GM19328 (cell line): ENCODE data around the gene FIGNL2.

Source experiments
- ATAC-seq: cut with Tn5 transposase; IDR thresholded peaks from one replicate; pipeline ENCODE4 v1.9.1; 2021; ENCODE audit warnings: mild to moderate bottlenecking, moderate library complexity; ENCODE audit not compliant: unreplicated experiment

The FIGNL2 gene

GRCh38 chr12:51874486-51874885 is 26.0 kb upstream of the FIGNL2 start:
- no peak for ATAC-seq

- ATAC-seq = no peak
Observed at GRCh38 chr12:51874000-51874399, 25.5 kb upstream of the FIGNL2 start.

GRCh38 chr12:51873251-51873994 is 24.9 kb upstream of the FIGNL2 start:
- ATAC-seq = no peak

- no peak for ATAC-seq
Observed at GRCh38 chr12:51872689-51872981, 24.1 kb upstream of the FIGNL2 start.

- ATAC-seq = no peak
Observed at GRCh38 chr12:51871918-51872688, 23.6 kb upstream of the FIGNL2 start.

GRCh38 chr12:51871126-51871525 is 22.6 kb upstream of the FIGNL2 start:
- no peak for ATAC-seq

GRCh38 chr12:51870504-51870903 is 22.0 kb upstream of the FIGNL2 start:
- ATAC-seq = no peak

- no peak for ATAC-seq
Observed at GRCh38 chr12:51869931-51870330, 21.4 kb upstream of the FIGNL2 start.

- ATAC-seq = no peak
Observed at GRCh38 chr12:51869496-51869865, 21.0 kb upstream of the FIGNL2 start.

GRCh38 chr12:51868821-51869495 is 20.4 kb upstream of the FIGNL2 start:
- ATAC-seq = no peak

GRCh38 chr12:51867796-51868428 is 19.4 kb upstream of the FIGNL2 start:
- no peak for ATAC-seq

- no peak for ATAC-seq
Observed at GRCh38 chr12:51867371-51867770, 18.9 kb upstream of the FIGNL2 start.

GRCh38 chr12:51866762-51867161 is 18.2 kb upstream of the FIGNL2 start:
- no peak for ATAC-seq

GRCh38 chr12:51866324-51866723 is 17.8 kb upstream of the FIGNL2 start:
- ATAC-seq = no peak

- no peak for ATAC-seq
Observed at GRCh38 chr12:51865757-51866270, 17.3 kb upstream of the FIGNL2 start.

GRCh38 chr12:51864833-51865670 is 16.5 kb upstream of the FIGNL2 start:
- no peak for ATAC-seq

GRCh38 chr12:51863933-51864832 is 15.7 kb upstream of the FIGNL2 start:
- no peak for ATAC-seq

GRCh38 chr12:51863363-51863932 is 14.9 kb upstream of the FIGNL2 start:
- no peak for ATAC-seq

- ATAC-seq = no peak
Observed at GRCh38 chr12:51862947-51863346, 14.4 kb upstream of the FIGNL2 start.
